Medulla oblongata (tissue), 1 donor: ENCODE data around the gene TCEANC.
"Not testable (repeated sequence)": the region's sequence is repeated elsewhere in the genome, so short reads cannot be mapped to it uniquely, and the experiment has no call there.

Experiments
- DNase-seq: peaks from one replicate; pipeline ENCODE4 v3.0.0-alpha.2; 2015; ENCODE audit errors: extremely low spot score

The TCEANC gene

GRCh38 chrX:13655674-13656073, 2.7 kb downstream of the TCEANC start:
- DNase-seq = no peak

- DNase-seq = peak; percentile 79
These were observed 5.7 kb downstream of the TCEANC start for GRCh38 chrX:13658602-13659001.

GRCh38 chrX:13659063-13659462, 6.1 kb downstream of the TCEANC start:
- no peak for DNase-seq

- no peak for DNase-seq
These were observed 8.9 kb downstream of the TCEANC start for GRCh38 chrX:13661735-13662288.

- DNase-seq = no peak
These were observed 9.4 kb downstream of the TCEANC start for GRCh38 chrX:13662355-13662791.

- DNase-seq = no peak
These were observed 11.1 kb downstream of the TCEANC start for GRCh38 chrX:13664020-13664419.

- peak; percentile 81 for DNase-seq
These were observed 13.9 kb downstream of the TCEANC start for GRCh38 chrX:13666836-13667235.

GRCh38 chrX:13667919-13668318, 15.0 kb downstream of the TCEANC start:
- no peak for DNase-seq

GRCh38 chrX:13669246-13669737, 16.4 kb downstream of the TCEANC start:
- peak; percentile 44 for DNase-seq

- not testable (repeated sequence) for DNase-seq
These were observed 16.8 kb downstream of the TCEANC start for GRCh38 chrX:13669755-13670154.

GRCh38 chrX:13670197-13670596, 17.3 kb downstream of the TCEANC start:
- no peak for DNase-seq

- no peak for DNase-seq
These were observed 20.1 kb downstream of the TCEANC start for GRCh38 chrX:13673016-13673415.

- DNase-seq = no peak
These were observed 23.9 kb downstream of the TCEANC start for GRCh38 chrX:13676885-13677284.

- DNase-seq = not testable (repeated sequence)
These were observed 26.8 kb downstream of the TCEANC start for GRCh38 chrX:13679700-13680099.

GRCh38 chrX:13681595-13681994, 28.7 kb downstream of the TCEANC start:
- no peak for DNase-seq

- no peak for DNase-seq
These were observed 31.4 kb downstream of the TCEANC start for GRCh38 chrX:13684361-13684760.

GRCh38 chrX:13685126-13685763, 32.3 kb downstream of the TCEANC start:
- no peak for DNase-seq

GRCh38 chrX:13687203-13687602, 34.3 kb downstream of the TCEANC start:
- no peak for DNase-seq

GRCh38 chrX:13688384-13688957, 35.5 kb downstream of the TCEANC start:
- DNase-seq = no peak

GRCh38 chrX:13688958-13689740, 36.2 kb downstream of the TCEANC start, which contains the start of gene RAB9A:
Gene RAB9A (plus strand): TSS chrX:13689128. CDS start chrX:13708747, 19,619 bp downstream.
- DNase-seq = peak; percentile 76

GRCh38 chrX:13689741-13690211, 36.8 kb downstream of the TCEANC start:
- peak; percentile 40 for DNase-seq

- DNase-seq = no peak
These were observed 37.9 kb downstream of the TCEANC start for GRCh38 chrX:13690836-13691235.
